ENCODE results near the gene SNN. TPM values are rescaled to one million over a fixed set of nuclear protein-coding genes. Genes with fewer than 3 reads are reported as not detected.

Gene SNN
- total RNA-seq, 3 donors from 2014 or later = 16.4 to 68.3 (median 18.7) TPM

DNA sequence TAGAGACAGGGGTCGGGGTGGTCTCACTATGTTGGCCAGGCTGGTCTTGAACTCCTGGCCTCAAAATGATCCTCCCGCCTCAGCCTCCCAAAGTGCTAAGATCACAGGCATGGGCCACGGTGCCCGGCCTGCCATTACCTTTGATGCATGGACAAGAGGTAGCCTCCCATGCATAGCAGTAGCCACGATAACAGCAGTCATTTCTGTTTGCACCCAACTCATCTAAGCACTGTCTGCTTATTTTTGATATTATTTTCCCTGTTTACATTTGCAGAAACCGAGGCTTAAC is 37.5 kb upstream of the SNN start:
- H3K36me3 ChIP-seq = no peaks in the 10 kb centered on the region
- intact Hi-C loops (cut with DNase I; ENCODE audit: low total_unique reads) = no loop called here

GRCh38 chr16:11631214-11631613 is 37.0 kb upstream of the SNN start:
- Histone ChIP-seq H3K27me3 (no peaks in the 10 kb centered on the region), H3K27ac (no peak overlapping the region), H3K36me3 (no peaks in the 10 kb centered on the region), H3K4me3 (no peak overlapping the region), H3K4me1 (peaks cover 4 to 11% of the 10 kb centered on the region in 2 donors), H3K9me3 (no peaks in the 10 kb centered on the region)
- no peak for DNase-seq (ENCODE audit: low spot score in 2 of 2)
- intact Hi-C loops (cut with DNase I; ENCODE audit: low total_unique reads) = no loop called here
- TF ChIP-seq, protein P1, sequence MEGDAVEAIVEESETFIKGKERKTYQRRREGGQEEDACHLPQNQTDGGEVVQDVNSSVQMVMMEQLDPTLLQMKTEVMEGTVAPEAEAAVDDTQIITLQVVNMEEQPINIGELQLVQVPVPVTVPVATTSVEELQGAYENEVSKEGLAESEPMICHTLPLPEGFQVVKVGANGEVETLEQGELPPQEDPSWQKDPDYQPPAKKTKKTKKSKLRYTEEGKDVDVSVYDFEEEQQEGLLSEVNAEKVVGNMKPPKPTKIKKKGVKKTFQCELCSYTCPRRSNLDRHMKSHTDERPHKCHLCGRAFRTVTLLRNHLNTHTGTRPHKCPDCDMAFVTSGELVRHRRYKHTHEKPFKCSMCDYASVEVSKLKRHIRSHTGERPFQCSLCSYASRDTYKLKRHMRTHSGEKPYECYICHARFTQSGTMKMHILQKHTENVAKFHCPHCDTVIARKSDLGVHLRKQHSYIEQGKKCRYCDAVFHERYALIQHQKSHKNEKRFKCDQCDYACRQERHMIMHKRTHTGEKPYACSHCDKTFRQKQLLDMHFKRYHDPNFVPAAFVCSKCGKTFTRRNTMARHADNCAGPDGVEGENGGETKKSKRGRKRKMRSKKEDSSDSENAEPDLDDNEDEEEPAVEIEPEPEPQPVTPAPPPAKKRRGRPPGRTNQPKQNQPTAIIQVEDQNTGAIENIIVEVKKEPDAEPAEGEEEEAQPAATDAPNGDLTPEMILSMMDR (IDR thresholded peaks at IDR 0.05) = no peak
- no peak for TF ChIP-seq POLR2AphosphoS5 (IDR thresholded peaks at IDR 0.05)
- TF ChIP-seq POLR2A (IDR thresholded peaks at IDR 0.05) = no peak

More for the DNA sequence above, 37.5 kb upstream of the SNN start:
- Histone ChIP-seq H3K4me1 (peaks cover 4 to 11% of the 10 kb centered on the region in 2 donors), H3K4me3 (no peak overlapping the region), H3K27ac (peak overlapping the region in 1 of 2 donors; percentile 84), H3K27me3 (no peaks in the 10 kb centered on the region), H3K9me3 (no peaks in the 10 kb centered on the region)
- no peak for TF ChIP-seq POLR2AphosphoS5 (IDR thresholded peaks at IDR 0.05)
- no peak for TF ChIP-seq POLR2A (IDR thresholded peaks at IDR 0.05)
- TF ChIP-seq, protein P1 (IDR thresholded peaks at IDR 0.05) = no peak
- no peak for DNase-seq (ENCODE audit: low spot score in 2 of 2)

- peak overlapping the region in 1 of 3 donors; percentile 45 for H3K4me3 ChIP-seq
- peaks cover 4 to 11% of the 10 kb centered on the region in 2 donors for H3K4me1 ChIP-seq
- H3K36me3 ChIP-seq = no peaks in the 10 kb centered on the region
- intact Hi-C loops (cut with DNase I; ENCODE audit: low total_unique reads) = no loop called here
- H3K27ac ChIP-seq = peak overlapping the region; percentile 83 to 91
- TF ChIP-seq POLR2AphosphoS5 (IDR thresholded peaks at IDR 0.05) (peak in 1 of 3 donors; percentile 32), POLR2A (IDR thresholded peaks at IDR 0.05) (no peak)
- peak in 1 of 2 donors; percentile 67 for DNase-seq (ENCODE audit: low spot score in 2 of 2)
- H3K27me3 ChIP-seq = no peaks in the 10 kb centered on the region
- H3K9me3 ChIP-seq = no peaks in the 10 kb centered on the region
Observed at GRCh38 chr16:11632455-11632939, 35.8 kb upstream of the SNN start.

DNA sequence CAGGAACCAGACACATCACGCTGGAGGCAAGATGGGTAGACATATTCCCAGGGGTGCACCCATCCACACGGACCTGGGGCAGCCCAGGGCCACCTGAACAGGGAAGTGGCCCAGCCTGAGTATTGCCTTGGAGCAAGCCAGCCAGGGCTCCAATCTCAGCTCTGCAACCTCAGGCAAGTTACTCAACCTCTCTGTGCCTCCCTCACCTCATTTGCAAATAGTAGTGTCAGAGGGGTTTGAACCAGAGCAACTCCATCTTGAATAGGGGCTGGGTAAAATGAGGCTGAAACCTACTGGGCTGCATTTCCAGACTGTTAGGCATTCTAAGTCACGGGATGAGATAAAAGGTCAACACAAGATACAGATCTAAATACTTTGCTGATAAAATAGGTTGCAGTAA is 35.1 kb upstream of the SNN start:
- H3K27me3 ChIP-seq = no peaks in the 10 kb centered on the region
- no peak for DNase-seq (ENCODE audit: low spot score in 2 of 2)
- intact Hi-C loops (cut with DNase I; ENCODE audit: low total_unique reads) = no loop called here
- H3K4me1 ChIP-seq = peaks cover 4 to 11% of the 10 kb centered on the region in 2 donors
- no peaks in the 10 kb centered on the region for H3K9me3 ChIP-seq
- H3K27ac ChIP-seq = peak overlapping the region; percentile 83 to 91
- TF ChIP-seq, protein P1 (IDR thresholded peaks at IDR 0.05) = no peak
- no peak for TF ChIP-seq POLR2A (IDR thresholded peaks at IDR 0.05)
- TF ChIP-seq POLR2AphosphoS5 (IDR thresholded peaks at IDR 0.05) = no peak
- no peak overlapping the region for H3K4me3 ChIP-seq
- H3K36me3 ChIP-seq = no peaks in the 10 kb centered on the region

- H3K27me3 ChIP-seq = no peaks in the 10 kb centered on the region
- intact Hi-C loops (cut with DNase I; ENCODE audit: low total_unique reads) = no loop called here
- H3K4me3 ChIP-seq = no peak overlapping the region
- no peaks in the 10 kb centered on the region for H3K36me3 ChIP-seq
- no peak overlapping the region for H3K27ac ChIP-seq
- no peaks in the 10 kb centered on the region for H3K9me3 ChIP-seq
- no peak for DNase-seq (ENCODE audit: low spot score in 2 of 2)
- TF ChIP-seq POLR2A (IDR thresholded peaks at IDR 0.05) (no peak), POLR2AphosphoS5 (IDR thresholded peaks at IDR 0.05) (no peak)
- TF ChIP-seq, protein P1 (IDR thresholded peaks at IDR 0.05) = no peak
- H3K4me1 ChIP-seq = peaks cover 4 to 11% of the 10 kb centered on the region in 2 donors
Observed at GRCh38 chr16:11634312-11634711, 33.9 kb upstream of the SNN start.

Measured in breast epithelium (tissue), 4 donors.